Measurements from ENCODE around the gene SLC23A3.

SLC23A3 gene

GRCh38 chr2:219112651-219113338 lies 57.0 kb downstream of the SLC23A3 start:
- DNase-seq (ENCODE audit: low spot score), result no peak
- no peak for TF ChIP-seq CTCF (IDR thresholded peaks at IDR 0.05; ENCODE audit: extremely low read depth, missing control alignments)

GRCh38 chr2:219112062-219112406 lies 57.8 kb downstream of the SLC23A3 start:
- TF ChIP-seq CTCF (IDR thresholded peaks at IDR 0.05; ENCODE audit: extremely low read depth, missing control alignments), result no peak
- DNase-seq (ENCODE audit: low spot score), result no peak

Data from GM20000 (cell line).